HepG2 (cell line): Measurements from ENCODE around the gene LDLRAD4. TPM values are rescaled to one million over a fixed set of nuclear protein-coding genes. Genes with fewer than 3 reads are reported as not detected.

Experiments used
- ATAC-seq: fragments of 200-7000 bp; cut with Tn5 transposase; 3 replicates; pipeline ENCODE4 v1.9.1; 2020; ENCODE audit warnings: mild to moderate bottlenecking, moderate library complexity
- BruUV-seq: library from RNA; stranded (reverse); fragments of 400-500 nt; replicated peaks from 2 replicates; lab custom pipeline; 2021; lab: Mats Ljungman, UMichigan
- CTCF ChIA-PET: fragments of 300-600 bp; formaldehyde crosslinking; extraction: SDS; loops from one replicate; lab custom pipeline; 2021; ENCODE audit warnings: low total read pairs, inconsistent platforms, low intra/inter-chr PET ratio; lab: Yijun Ruan, JAX
- POLR2A ChIA-PET: fragments of 350-600 bp; sonication (Branson Sonifier 250); formaldehyde crosslinking; loops from one replicate; lab custom pipeline; 2020; ENCODE audit warnings: antibody characterized with exemption, inconsistent platforms; lab: Yijun Ruan, JAX
- DNase-seq: peaks from one replicate; pipeline ENCODE4 v3.0.0-alpha.2; 2015; ENCODE audit warnings: low spot score
- FAIRE-seq: peaks from 3 replicates; lab custom pipeline; 2011; peaks lifted over from hg19 to GRCh38; lab: Jason Lieb, UNC
- H2AFZ ChIP-seq: one replicate; pipeline ENCODE4 v1.6.1; 2011; ENCODE audit warnings: low read length, inconsistent platforms
- H3K27ac ChIP-seq: fragments of 300-600 bp; 3 replicates; pipeline ENCODE4 v1.8.0; 2011; ENCODE audit warnings: mixed run types, mild to moderate bottlenecking, mixed read lengths, low read length, inconsistent platforms; ENCODE audit not compliant: insufficient read depth; ENCODE audit errors: extremely low read length
- H3K27me3 ChIP-seq, 2 experiments: fragments of 200-600 bp in 1 of 2; 2 replicates in 1 of 2; 3 replicates in 1 of 2; pipeline versions ENCODE4 v1.6.0 to v1.8.0; 2011; ENCODE audit warnings: low read length in 2 of 2, mild to moderate bottlenecking in 2 of 2, moderate library complexity in 2 of 2, inconsistent platforms in 1 of 2; ENCODE audit not compliant: insufficient read depth in 2 of 2, control insufficient read depth in 1 of 2
- H3K36me3 ChIP-seq, 2 experiments: fragments of 200-600 bp in 1 of 2; replicated peaks in 1 of 2; 2 replicates in 1 of 2; 3 replicates in 1 of 2; pipeline versions ENCODE4 v1.5.1 to v1.8.0; 2011; ENCODE audit warnings: low read length in 2 of 2, inconsistent platforms in 1 of 2; ENCODE audit not compliant: insufficient read depth in 2 of 2, control insufficient read depth in 1 of 2
- H3K4me1 ChIP-seq: 2 replicates; pipeline ENCODE4 v1.5.1; 2012; ENCODE audit warnings: low read length, inconsistent platforms; ENCODE audit not compliant: insufficient read depth
- H3K4me2 ChIP-seq: 2 replicates; pipeline ENCODE4 v1.6.0; 2011; ENCODE audit warnings: low read depth, low read length, inconsistent platforms
- H3K4me3 ChIP-seq, 3 experiments: fragments of 200-600 bp in 1 of 3; sonication (generic), shearing (Covaris generic) in 1 of 3; replicated peaks in 1 of 3; 2 replicates each; pipeline ENCODE4 v1.5.1; 2011 to 2016; ENCODE audit warnings: low read length in 3 of 3, inconsistent platforms in 2 of 3, low read depth in 2 of 3, mild to moderate bottlenecking in 2 of 3, control low read depth in 1 of 3, mixed read lengths in 1 of 3; ENCODE audit not compliant: insufficient read depth in 1 of 3
- H3K79me2 ChIP-seq: one replicate; pipeline ENCODE4 v1.6.1; 2011; ENCODE audit warnings: low read length, inconsistent platforms; ENCODE audit not compliant: insufficient read depth
- H3K9ac ChIP-seq: 2 replicates; pipeline ENCODE4 v1.6.0; 2011; ENCODE audit warnings: mild to moderate bottlenecking, low read depth, low read length, inconsistent platforms; ENCODE audit not compliant: insufficient read depth
- H3K9me3 ChIP-seq: 2 replicates; pipeline ENCODE4 v1.5.1; 2012; ENCODE audit warnings: mild to moderate bottlenecking, low read length
- H4K20me1 ChIP-seq: 2 replicates; pipeline ENCODE4 v1.6.0; 2011; ENCODE audit warnings: inconsistent platforms, mild to moderate bottlenecking, low read length, moderate library complexity; ENCODE audit not compliant: insufficient read depth
- CBX1 ChIP-seq: IDR thresholded peaks from one replicate; pipeline ENCODE4 v1.6.1; 2016; ENCODE audit warnings: antibody characterized with exemption, low read depth
- HMGA1 ChIP-seq: sonication (generic); formaldehyde crosslinking; conservative IDR thresholded peaks from 2 replicates; pipeline ENCODE4 v1.4.0; 2020; ENCODE audit warnings: missing genetic modification reagents
- KIAA2018 ChIP-seq: sonication (generic); formaldehyde crosslinking; IDR thresholded peaks from 2 replicates; pipeline ENCODE4 v1.5.0; 2020; ENCODE audit warnings: mild to moderate bottlenecking, missing genetic modification reagents, borderline replicate concordance
- KLF15 ChIP-seq: sonication (generic); formaldehyde crosslinking; IDR thresholded peaks from 2 replicates; pipeline ENCODE4 v1.8.1; 2023; ENCODE audit warnings: borderline replicate concordance, mild to moderate bottlenecking, inconsistent platforms, missing genetic modification reagents, mixed read lengths
- POGK ChIP-seq: sonication (generic); formaldehyde crosslinking; conservative IDR thresholded peaks from 2 replicates; pipeline ENCODE4 v1.8.0; 2022; ENCODE audit warnings: mild to moderate bottlenecking, moderate library complexity, missing genetic modification reagents
- ZFP1 ChIP-seq: IDR thresholded peaks from 2 replicates; pipeline ENCODE4 v1.6.1; 2016
- ZIK1 ChIP-seq: sonication (generic); formaldehyde crosslinking; IDR thresholded peaks from 2 replicates; pipeline ENCODE4 v1.5.0; 2020; ENCODE audit warnings: mild to moderate bottlenecking, low read depth, missing genetic modification reagents, borderline replicate concordance
- ZNF609 ChIP-seq: sonication (generic); formaldehyde crosslinking; IDR thresholded peaks from 2 replicates; pipeline ENCODE4 v1.4.0; 2020; ENCODE audit warnings: mild to moderate bottlenecking, missing genetic modification reagents, borderline replicate concordance
- ZNF788 ChIP-seq: sonication (generic); formaldehyde crosslinking; IDR thresholded peaks from 2 replicates; pipeline ENCODE4 v1.5.0; 2020; ENCODE audit warnings: mild to moderate bottlenecking, missing genetic modification reagents, borderline replicate concordance
- ZNF879 ChIP-seq: sonication (generic); formaldehyde crosslinking; IDR thresholded peaks from 2 replicates; pipeline ENCODE4 v1.8.1; 2023; ENCODE audit warnings: missing genetic modification reagents
- in situ Hi-C: cut with HindIII; loops from 2 replicates; pipeline ENCODE4 v1.10.0; 2017; ENCODE audit warnings: low pct_unique_long_range_greater_than_20kb; ENCODE audit not compliant: extremely low pct_ligation_motif_present
- intact Hi-C: fragments of 100-400 bp; cut with micrococcal nuclease; formaldehyde crosslinking; loops from one replicate; pipeline ENCODE4 v1.10.0; 2022; ENCODE audit not compliant: unreplicated experiment
- polyA plus RNA-seq, 8 experiments: library from polyadenylated mRNA; depleted of rRNA in 3 of 8; stranded (reverse) in 7 of 8; unstranded in 1 of 8; fragments of >200 nt; fragmentation: Illumina TruSeq in 4 of 8; extraction: Trizol in 4 of 8; gene quantifications; 2 replicates each; pipeline versions ENCODE4 v1.2.1 to v1.2.3, GENCODE V29; 2011 to 2016; ENCODE audit warnings: low read depth in 4 of 8, missing spikeins in 1 of 8, mixed read lengths in 1 of 8; ENCODE audit not compliant: insufficient read depth in 1 of 8
- total RNA-seq, 5 experiments: library from RNA; depleted of rRNA; stranded (reverse); fragments of >200 nt; fragmentation: Illumina TruSeq; extraction: Trizol; gene quantifications; 2 replicates each; pipeline ENCODE4 v1.2.3, GENCODE V29; 2016; ENCODE audit warnings: low read depth in 1 of 5

LDLRAD4 gene
- total and polyA plus RNA-seq, 2 of the 13 experiments (the other 11 are each of a cell fraction or from before 2014, with no cell fraction given), result 13.6 to 20.9 TPM

GRCh38 chr18:13275075-13275474, 56.5 kb downstream of the LDLRAD4 start:
- CTCF ChIA-PET, result no interaction called here
- no TSS peak for BruUV-seq
- TF ChIP-seq ZIK1 (no peak), POGK (CRISPR knock-in tag) (no peak), KLF15 (no peak), HMGA1 (CRISPR knock-in tag) (no peak), ZNF788 (no peak), KIAA2018 (CRISPR knock-in tag) (no peak), ZNF879 (CRISPR knock-in tag) (no peak), ZNF609 (CRISPR knock-in tag) (no peak), CBX1 (no peak), ZFP1 (CRISPR knock-in tag) (no peak)

More at GRCh38 chr18:13275075-13275474, 56.5 kb downstream of the LDLRAD4 start:
- Histone ChIP-seq H3K27me3 (no peaks in the 10 kb centered on the region), H3K4me3 (no peak overlapping the region), H3K9ac (no peak overlapping the region), H3K27ac (no peak overlapping the region), H3K79me2 (peaks cover 3% of the 10 kb centered on the region), H3K4me1 (peaks cover 37% of the 10 kb centered on the region), H2AFZ (no peak overlapping the region), H3K9me3 (no peaks in the 10 kb centered on the region), H3K36me3 (0 out of 5 replicates have a peak, but pooled peaks cover 0 to 6% of the 10 kb centered on the region in 2 experiments), H3K4me2 (no peak overlapping the region), H4K20me1 (0 out of 2 replicates have a peak, but pooled peaks cover 4% of the 10 kb centered on the region)
- FAIRE-seq (no peak), DNase-seq (no peak), ATAC-seq (no peak)
- POLR2A ChIA-PET, result no interaction called here
- intact Hi-C loops, result no loop called here
- in situ Hi-C loops, result no loop called here
